ENCODE measurements around the gene RELA. TPM values are rescaled to one million over a fixed set of nuclear protein-coding genes. Genes with fewer than 3 reads are reported as not detected.

RELA gene
- total RNA-seq, 2 experiments from 2014 or later: 78.9 to 80.2 TPM

DNA sequence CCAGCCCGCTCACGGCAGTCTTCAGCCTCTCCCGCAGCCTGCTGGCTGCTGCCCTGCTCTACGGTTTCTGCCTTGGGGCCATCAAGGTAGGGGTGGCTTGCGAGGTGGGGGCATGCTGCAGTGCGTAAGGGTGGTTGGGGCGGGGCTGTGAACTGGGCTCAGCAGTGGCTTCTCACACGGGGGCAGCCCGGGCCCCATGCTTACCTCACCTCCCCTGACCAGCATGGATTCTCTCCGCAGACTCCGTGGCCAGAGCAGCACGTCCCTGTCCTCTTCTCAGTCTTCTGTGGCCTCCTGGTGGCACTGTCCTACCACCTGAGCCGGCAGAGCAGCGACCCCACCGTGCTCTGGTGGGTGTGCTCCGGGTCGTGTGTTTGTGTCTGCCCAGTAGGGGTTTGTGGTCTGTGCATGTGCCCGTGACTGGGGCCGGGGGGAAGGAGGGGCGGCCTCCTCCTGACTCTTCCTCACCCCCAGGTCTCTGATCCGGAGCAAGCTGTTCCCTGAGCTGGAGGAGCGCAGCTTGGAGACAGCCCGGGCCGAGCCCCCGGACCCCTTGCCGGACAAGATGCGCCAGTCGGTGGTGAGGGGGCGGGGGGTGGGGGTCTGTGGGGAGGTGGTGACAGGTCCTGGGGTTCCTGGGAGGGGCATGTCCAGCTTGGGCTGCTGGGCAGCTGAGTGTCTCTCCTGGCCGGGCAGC lies 37.6 kb downstream of the RELA start:
- CTCF ChIA-PET: interaction anchor here (0.8 to 2.3 kb wide), 9 partner anchors 8 to 155 kb away, joined by 3 to 9 read pairs (median 5); partner anchors contain the start of genes AP5B1, EHBP1L1 and RNASEH2C
- POLR2A ChIA-PET: no interaction called here

- ChIA-PET CTCF (interaction anchor here (1.0 kb wide), 1 partner anchor 14 kb away, joined by 3 read pairs; the partner anchor contains the start of gene SIPA1), POLR2A (interaction anchor here (0.7 kb wide), 1 partner anchor 28 kb away, joined by 3 read pairs; no protein-coding TSS in a partner anchor)
These were observed 38.7 kb downstream of the RELA start for GRCh38 chr11:65623852-65624616.

DNA sequence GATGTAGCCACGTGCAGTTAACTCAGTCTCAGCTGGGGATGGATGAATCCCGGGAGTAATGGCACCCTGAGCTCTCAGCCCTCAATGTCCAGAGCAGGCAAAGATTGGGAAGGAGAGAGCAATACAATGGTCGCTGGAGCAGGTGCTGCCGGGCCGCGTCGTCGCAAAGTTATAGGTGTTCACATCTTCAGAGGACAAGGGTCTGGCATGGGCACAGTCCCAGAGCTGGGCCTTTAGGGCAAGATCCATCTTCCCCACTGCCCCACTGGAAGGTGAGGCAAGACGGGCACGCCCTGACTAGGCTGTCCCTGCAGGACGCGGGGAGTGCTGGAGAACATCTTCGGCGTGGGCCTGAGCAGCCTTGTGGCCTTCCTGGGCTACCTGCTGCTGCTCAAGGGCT lies 39.5 kb downstream of the RELA start:
- CTCF ChIA-PET: interaction anchor here (0.6 to 1.6 kb wide), 3 partner anchors 10 to 331 kb away, joined by 3 to 4 read pairs (median 3); partner anchors contain the start of gene SIPA1
- POLR2A ChIA-PET: interaction anchor here (1.0 kb wide), 1 partner anchor 15 kb away, joined by 4 read pairs; the partner anchor contains the start of gene SIPA1

- ChIA-PET CTCF (interaction anchor here (0.6 to 1.6 kb wide), 2 partner anchors 11 to 46 kb away, joined by 3 to 4 read pairs; no protein-coding TSS in a partner anchor), POLR2A (interaction anchor here (1.1 kb wide), 1 partner anchor 9 kb away, joined by 3 read pairs; no protein-coding TSS in a partner anchor)
These were observed 40.7 kb downstream of the RELA start for GRCh38 chr11:65622011-65622410.

GRCh38 chr11:65621460-65621859 lies 41.3 kb downstream of the RELA start:
- ChIA-PET CTCF (interaction anchor here (0.6 kb wide), 1 partner anchor 46 kb away, joined by 3 read pairs; no protein-coding TSS in a partner anchor), POLR2A (interaction anchor here (1.1 kb wide), 1 partner anchor 9 kb away, joined by 3 read pairs; no protein-coding TSS in a partner anchor)

DNA sequence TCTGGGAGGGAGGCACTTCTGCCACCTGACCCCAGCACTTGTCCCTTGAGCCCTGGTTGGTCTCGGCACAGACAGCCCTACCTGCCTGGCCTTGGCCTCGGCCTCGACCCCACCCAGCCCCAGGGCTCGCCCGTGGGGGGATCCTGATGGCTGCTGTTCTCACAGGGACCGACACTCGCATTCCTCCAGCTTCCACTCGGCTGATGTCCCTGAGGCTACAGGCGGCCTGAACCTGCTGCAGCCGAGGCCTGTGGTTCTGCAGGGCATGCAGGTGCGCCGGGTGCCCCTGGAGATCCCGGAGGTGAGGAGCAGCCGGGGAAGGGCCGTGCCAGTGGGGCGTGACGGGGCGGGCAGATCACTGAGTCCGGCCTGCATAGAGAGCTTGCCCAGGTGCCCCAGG lies 42.0 kb downstream of the RELA start:
- ChIA-PET CTCF (no interaction called here), POLR2A (no interaction called here)

DNA sequence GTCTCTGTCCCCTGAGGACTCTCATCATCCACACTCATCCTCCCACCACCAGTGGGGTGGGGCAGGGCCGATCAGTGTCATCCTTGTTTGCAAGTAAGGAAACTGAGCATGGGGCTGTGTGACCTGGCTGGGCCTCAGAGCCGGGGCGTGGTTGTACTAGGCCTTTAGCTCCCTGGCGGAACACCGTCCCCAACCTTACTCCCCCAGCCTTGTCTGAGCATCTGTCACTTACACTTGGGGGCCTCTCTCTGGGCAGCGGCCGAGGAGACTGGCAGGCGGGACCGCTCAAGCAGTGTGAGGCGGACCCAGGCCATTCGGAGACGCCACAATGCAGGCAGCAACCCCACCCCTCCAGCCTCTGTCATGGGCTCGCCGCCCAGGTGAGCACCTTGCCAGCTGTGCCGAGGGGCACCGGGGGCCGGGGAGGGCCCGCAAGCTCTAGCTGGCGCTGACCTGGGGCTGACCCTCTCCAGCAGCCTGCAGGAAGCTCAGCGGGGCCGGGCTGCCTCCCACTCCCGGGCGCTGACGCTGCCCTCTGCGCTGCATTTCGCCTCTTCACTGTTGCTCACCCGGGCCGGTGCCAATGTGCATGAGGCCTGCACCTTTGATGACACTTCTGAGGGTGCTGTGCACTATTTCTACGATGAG lies 43.3 kb downstream of the RELA start:
- POLR2A ChIA-PET: no interaction called here

GRCh38 chr11:65618763-65619162 lies 44.0 kb downstream of the RELA start:
- CTCF ChIA-PET: interaction anchor here (1.4 kb wide), 1 partner anchor 24 kb away, joined by 4 read pairs; no protein-coding TSS in a partner anchor
- POLR2A ChIA-PET: interaction anchor here (0.5 kb wide), 1 partner anchor 310 kb away, joined by 3 read pairs; no protein-coding TSS in a partner anchor

More for the DNA sequence above, 43.3 kb downstream of the RELA start:
- CTCF ChIA-PET: interaction anchor here (1.4 kb wide), 1 partner anchor 24 kb away, joined by 4 read pairs; no protein-coding TSS in a partner anchor

GRCh38 chr11:65617990-65618751 lies 44.5 kb downstream of the RELA start:
- CTCF ChIA-PET: interaction anchor here (0.6 to 1.7 kb wide), 3 partner anchors 8 to 266 kb away, joined by 3 to 7 read pairs (median 4); no protein-coding TSS in a partner anchor
- POLR2A ChIA-PET: interaction anchor here (0.5 kb wide), 1 partner anchor 310 kb away, joined by 3 read pairs; no protein-coding TSS in a partner anchor

- ChIA-PET POLR2A (no interaction called here), CTCF (interaction anchor here (0.6 to 1.9 kb wide), 6 partner anchors 9 to 267 kb away, joined by 3 to 7 read pairs (median 4); no protein-coding TSS in a partner anchor)
These were observed 45.4 kb downstream of the RELA start for GRCh38 chr11:65617136-65617850.

- CTCF ChIA-PET: interaction anchor here (0.9 to 1.9 kb wide), 5 partner anchors 9 to 43 kb away, joined by 3 to 7 read pairs (median 4); no protein-coding TSS in a partner anchor
These were observed 46.1 kb downstream of the RELA start for GRCh38 chr11:65616575-65617001.

DNA sequence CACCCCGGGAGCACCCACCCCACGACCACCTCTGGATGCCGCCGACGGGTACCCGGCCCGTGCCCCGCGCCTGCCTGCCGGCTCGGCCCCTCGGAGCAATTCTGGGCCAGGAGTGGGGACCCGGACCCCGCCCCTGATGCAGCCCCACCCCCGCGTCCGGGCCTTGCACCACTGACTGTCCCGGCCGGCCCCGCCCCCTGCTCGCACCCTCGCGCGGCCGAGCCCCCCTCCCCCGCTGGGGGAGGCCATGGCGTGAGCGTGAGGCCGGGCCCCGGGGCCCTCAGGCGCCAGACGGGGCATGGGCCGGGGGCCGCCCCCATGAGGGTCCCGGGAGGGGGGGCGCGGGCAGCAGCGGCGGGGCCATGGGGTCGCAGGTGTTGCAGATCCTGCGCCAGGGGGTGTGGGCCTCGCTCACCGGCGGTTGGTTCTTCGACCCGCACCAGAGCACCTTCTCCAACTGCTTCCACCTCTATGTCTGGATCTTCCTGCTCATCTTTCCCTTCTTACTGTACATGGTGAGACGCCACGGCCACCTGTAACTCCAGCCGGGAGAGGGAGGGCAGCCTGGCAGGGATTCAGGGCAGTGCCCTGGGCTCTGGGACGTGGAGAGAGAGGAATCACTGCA lies 46.7 kb downstream of the RELA start:
- POLR2A ChIA-PET: interaction anchor here (0.8 to 1.7 kb wide), 8 partner anchors 22 to 245 kb away, joined by 3 to 13 read pairs (median 3); partner anchors contain the start of genes EHBP1L1, NEAT1 and SIPA1
- CTCF ChIA-PET: interaction anchor here (0.8 to 3.3 kb wide), 12 partner anchors 10 to 163 kb away, joined by 3 to 14 read pairs (median 4); partner anchors contain the start of genes EHBP1L1 and ZNRD2

More at GRCh38 chr11:65616575-65617001, 46.1 kb downstream of the RELA start:
- POLR2A ChIA-PET: interaction anchor here (1.5 kb wide), 1 partner anchor 30 kb away, joined by 3 read pairs; no protein-coding TSS in a partner anchor

GRCh38 chr11:65615229-65615949 lies 47.3 kb downstream of the RELA start, which contains the start of gene PCNX3:
TSS of gene PCNX3 (plus strand) at chr11:65615776. CDS start at chr11:65616312, 536 bp downstream.
- CTCF ChIA-PET: interaction anchor here (0.8 to 3.3 kb wide), 14 partner anchors 10 to 164 kb away, joined by 3 to 14 read pairs (median 4); partner anchors contain the start of genes EHBP1L1, FAM89B, SIPA1 and ZNRD2

GRCh38 chr11:65613091-65613928 lies 49.4 kb downstream of the RELA start:
- CTCF ChIA-PET: interaction anchor here (0.8 to 3.3 kb wide), 10 partner anchors 19 to 247 kb away, joined by 3 to 14 read pairs (median 4); partner anchors contain the start of genes EHBP1L1, MUS81, SIPA1 and ZNRD2
- POLR2A ChIA-PET: interaction anchor here (0.8 to 1.4 kb wide), 5 partner anchors 23 to 43 kb away, joined by 3 to 5 read pairs (median 3); partner anchors contain the start of gene ZNRD2

More at GRCh38 chr11:65615229-65615949, 47.3 kb downstream of the RELA start, which contains the start of gene PCNX3:
- POLR2A ChIA-PET: interaction anchor here (0.5 to 1.7 kb wide), 16 partner anchors 23 to 1350 kb away, joined by 3 to 13 read pairs (median 3); partner anchors contain the start of genes CCDC85B, EHBP1L1, MALAT1 and NEAT1
